HG02973 (cell line): ENCODE results near the gene SCYGR5.
"Not testable (repeated sequence)": the region's sequence is repeated elsewhere in the genome, so short reads cannot be mapped to it uniquely, and the experiment has no call there.

Experiments
- ATAC-seq: cut with Tn5 transposase; IDR thresholded peaks from one replicate; pipeline ENCODE4 v1.9.1; 2021; ENCODE audit warnings: moderate library complexity; ENCODE audit not compliant: unreplicated experiment

Gene SCYGR5

GRCh38 chr2:227671170-227671905, 4.7 kb downstream of the SCYGR5 start:
- no peak for ATAC-seq

- not testable (repeated sequence) for ATAC-seq
Observed at GRCh38 chr2:227673620-227674019, 7.0 kb downstream of the SCYGR5 start.

GRCh38 chr2:227674485-227674884, 7.9 kb downstream of the SCYGR5 start:
- no peak for ATAC-seq

- no peak for ATAC-seq
Observed at GRCh38 chr2:227677928-227678327, 11.3 kb downstream of the SCYGR5 start.

- ATAC-seq: no peak
Observed at GRCh38 chr2:227684258-227684657, 17.7 kb downstream of the SCYGR5 start.

- no peak for ATAC-seq
Observed at GRCh38 chr2:227687189-227687588, 20.6 kb downstream of the SCYGR5 start.

GRCh38 chr2:227696990-227697679, 30.5 kb downstream of the SCYGR5 start:
- no peak for ATAC-seq

GRCh38 chr2:227701556-227701955, 35.0 kb downstream of the SCYGR5 start:
- no peak for ATAC-seq

GRCh38 chr2:227703280-227703732, 36.7 kb downstream of the SCYGR5 start:
- no peak for ATAC-seq

GRCh38 chr2:227703961-227704360, 37.4 kb downstream of the SCYGR5 start:
- no peak for ATAC-seq

- no peak for ATAC-seq
Observed at GRCh38 chr2:227706859-227707258, 40.3 kb downstream of the SCYGR5 start.

GRCh38 chr2:227707390-227707789, 40.8 kb downstream of the SCYGR5 start:
- no peak for ATAC-seq

- no peak for ATAC-seq
Observed at GRCh38 chr2:227710986-227711385, 44.4 kb downstream of the SCYGR5 start.

GRCh38 chr2:227713291-227713690, 46.7 kb downstream of the SCYGR5 start:
- ATAC-seq: no peak

GRCh38 chr2:227716501-227716900, 49.9 kb downstream of the SCYGR5 start:
- no peak for ATAC-seq
